Thyroid gland (tissue), 4 donors: ENCODE measurements around the gene MAPK4.

Experiments used
- POLR2A ChIP-seq, 2 donors: fragments of 450-650 bp; IDR thresholded peaks; one replicate each; pipeline ENCODE4 v1.6.1; 2017; ENCODE audit warnings: antibody characterized with exemption in 2 of 2, mild to moderate bottlenecking in 2 of 2, moderate library complexity in 1 of 2
- TF ChIP-seq, protein P1 (sequence below), 6 experiments: fragments of 200-600 bp in 3 of 6; fragments of 450-650 bp in 3 of 6; sonication (generic) in 3 of 6; IDR thresholded peaks; one replicate each; pipeline ENCODE4 v1.5.1; 2016 to 2019; ENCODE audit warnings: antibody characterized with exemption in 6 of 6, mild to moderate bottlenecking in 2 of 6, inconsistent platforms in 1 of 6, moderate library complexity in 1 of 6

DNA sequence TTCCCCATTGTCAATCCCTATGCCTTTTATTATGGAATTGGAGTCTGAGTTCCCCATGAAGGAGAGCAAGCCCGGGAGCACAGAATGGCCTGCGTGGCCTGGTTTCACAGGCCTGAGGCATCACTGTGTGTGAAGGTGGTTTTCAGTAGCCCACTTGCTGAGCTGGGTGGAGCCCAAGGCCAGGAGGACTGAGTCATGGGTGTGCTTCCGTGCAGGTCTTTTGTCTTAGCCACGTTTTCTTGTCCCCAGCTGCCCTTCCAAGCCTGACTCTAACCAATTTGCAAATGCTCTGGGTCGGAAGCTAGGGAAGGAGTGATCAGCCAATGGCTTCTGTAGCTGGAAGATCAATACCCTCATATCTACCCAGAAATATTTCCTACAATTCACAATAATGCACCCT is 119.2 kb downstream of the MAPK4 start:
- TF ChIP-seq, protein P1, sequence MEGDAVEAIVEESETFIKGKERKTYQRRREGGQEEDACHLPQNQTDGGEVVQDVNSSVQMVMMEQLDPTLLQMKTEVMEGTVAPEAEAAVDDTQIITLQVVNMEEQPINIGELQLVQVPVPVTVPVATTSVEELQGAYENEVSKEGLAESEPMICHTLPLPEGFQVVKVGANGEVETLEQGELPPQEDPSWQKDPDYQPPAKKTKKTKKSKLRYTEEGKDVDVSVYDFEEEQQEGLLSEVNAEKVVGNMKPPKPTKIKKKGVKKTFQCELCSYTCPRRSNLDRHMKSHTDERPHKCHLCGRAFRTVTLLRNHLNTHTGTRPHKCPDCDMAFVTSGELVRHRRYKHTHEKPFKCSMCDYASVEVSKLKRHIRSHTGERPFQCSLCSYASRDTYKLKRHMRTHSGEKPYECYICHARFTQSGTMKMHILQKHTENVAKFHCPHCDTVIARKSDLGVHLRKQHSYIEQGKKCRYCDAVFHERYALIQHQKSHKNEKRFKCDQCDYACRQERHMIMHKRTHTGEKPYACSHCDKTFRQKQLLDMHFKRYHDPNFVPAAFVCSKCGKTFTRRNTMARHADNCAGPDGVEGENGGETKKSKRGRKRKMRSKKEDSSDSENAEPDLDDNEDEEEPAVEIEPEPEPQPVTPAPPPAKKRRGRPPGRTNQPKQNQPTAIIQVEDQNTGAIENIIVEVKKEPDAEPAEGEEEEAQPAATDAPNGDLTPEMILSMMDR (IDR thresholded peaks at IDR 0.05) = no peak
- no peak for TF ChIP-seq POLR2A (IDR thresholded peaks at IDR 0.05)
